Activated CD8-positive, alpha-beta memory T cell treated with anti-CD3 and anti-CD28 coated beads for 48 hours (primary cell): ENCODE data around the gene PDE1C.

Experiments used
- DNase-seq, 3 experiments: peaks; one replicate each; pipeline ENCODE4 v3.0.0-alpha.2; 2020; ENCODE audit warnings: low read depth in 2 of 3, low spot score in 2 of 3

Gene PDE1C

GRCh38 chr7:31997423-31997822 lies 72.8 kb downstream of the PDE1C start:
- DNase-seq: no peak

GRCh38 chr7:31995134-31995533 lies 75.1 kb downstream of the PDE1C start:
- no peak for DNase-seq

GRCh38 chr7:31991846-31992245 lies 78.4 kb downstream of the PDE1C start:
- no peak for DNase-seq

GRCh38 chr7:31991406-31991805 lies 78.8 kb downstream of the PDE1C start:
- no peak for DNase-seq

- DNase-seq: no peak
Measured at GRCh38 chr7:31986878-31987518, 83.2 kb downstream of the PDE1C start.

GRCh38 chr7:31982962-31983361 lies 87.2 kb downstream of the PDE1C start:
- DNase-seq: no peak

- no peak for DNase-seq
Measured at GRCh38 chr7:31981874-31982390, 88.3 kb downstream of the PDE1C start.

- DNase-seq: no peak
Measured at GRCh38 chr7:31979690-31980330, 90.4 kb downstream of the PDE1C start.

GRCh38 chr7:31975546-31975945 lies 94.7 kb downstream of the PDE1C start:
- DNase-seq: no peak

GRCh38 chr7:31974351-31974750 lies 95.9 kb downstream of the PDE1C start:
- no peak for DNase-seq

- no peak for DNase-seq
Measured at GRCh38 chr7:31971049-31971667, 99.0 kb downstream of the PDE1C start.

GRCh38 chr7:31970501-31970900 lies 99.7 kb downstream of the PDE1C start:
- no peak for DNase-seq

- DNase-seq: no peak
Measured at GRCh38 chr7:31963569-31964175, 106.5 kb downstream of the PDE1C start.

GRCh38 chr7:31962246-31962645 lies 108.0 kb downstream of the PDE1C start:
- no peak for DNase-seq

- DNase-seq: no peak
Measured at GRCh38 chr7:31958226-31958625, 112.0 kb downstream of the PDE1C start.

- DNase-seq: no peak
Measured at GRCh38 chr7:31957756-31958155, 112.5 kb downstream of the PDE1C start.

- DNase-seq: no peak
Measured at GRCh38 chr7:31957090-31957720, 113.0 kb downstream of the PDE1C start.

GRCh38 chr7:31955641-31956040 lies 114.6 kb downstream of the PDE1C start:
- DNase-seq: no peak

- no peak for DNase-seq
Measured at GRCh38 chr7:31955021-31955420, 115.2 kb downstream of the PDE1C start.

GRCh38 chr7:31954500-31954899 lies 115.7 kb downstream of the PDE1C start:
- no peak for DNase-seq

- DNase-seq: no peak
Measured at GRCh38 chr7:31953432-31953831, 116.8 kb downstream of the PDE1C start.
